ENCODE data around the gene CMTM8.
"Not testable (repeated sequence)": the region's sequence is repeated elsewhere in the genome, so short reads cannot be mapped to it uniquely, and the experiment has no call there.

CMTM8 gene

GRCh38 chr3:32375596-32375930, 137.1 kb downstream of the CMTM8 start:
- Histone ChIP-seq H3K9ac (ENCODE audit: low read depth, low read length) (no peak overlapping the region), H3K4me1 (ENCODE audit: control insufficient read depth, insufficient read depth, low read length) (peaks cover 3% of the 10 kb centered on the region), H3K4me3 (ENCODE audit: low read depth, low read length) (no peak overlapping the region), H3K36me3 (ENCODE audit: control insufficient read depth, insufficient read depth, low read length) (no peaks in the 10 kb centered on the region), H3K9me3 (ENCODE audit: control insufficient read depth, insufficient read depth, low read length) (no peaks in the 10 kb centered on the region), H3K27me3 (ENCODE audit: control insufficient read depth, insufficient read depth, low read length) (no peaks in the 10 kb centered on the region)

GRCh38 chr3:32376115-32376514, 137.6 kb downstream of the CMTM8 start:
- Histone ChIP-seq H3K9me3 (ENCODE audit: control insufficient read depth, insufficient read depth, low read length) (no peaks in the 10 kb centered on the region), H3K9ac (ENCODE audit: low read depth, low read length) (no peak overlapping the region), H3K27me3 (ENCODE audit: control insufficient read depth, insufficient read depth, low read length) (no peaks in the 10 kb centered on the region), H3K36me3 (ENCODE audit: control insufficient read depth, insufficient read depth, low read length) (no peaks in the 10 kb centered on the region), H3K4me3 (ENCODE audit: low read depth, low read length) (no peak overlapping the region), H3K4me1 (ENCODE audit: control insufficient read depth, insufficient read depth, low read length) (peaks cover 3% of the 10 kb centered on the region)

GRCh38 chr3:32379831-32380500, 141.5 kb downstream of the CMTM8 start:
- Histone ChIP-seq H3K27me3 (ENCODE audit: control insufficient read depth, insufficient read depth, low read length) (no peaks in the 10 kb centered on the region), H3K9me3 (ENCODE audit: control insufficient read depth, insufficient read depth, low read length) (no peaks in the 10 kb centered on the region), H3K36me3 (ENCODE audit: control insufficient read depth, insufficient read depth, low read length) (no peaks in the 10 kb centered on the region), H3K4me3 (ENCODE audit: low read depth, low read length) (no peak overlapping the region), H3K4me1 (ENCODE audit: control insufficient read depth, insufficient read depth, low read length) (no peaks in the 10 kb centered on the region), H3K9ac (ENCODE audit: low read depth, low read length) (no peak overlapping the region)

GRCh38 chr3:32381922-32382321, 143.4 kb downstream of the CMTM8 start:
- Histone ChIP-seq H3K36me3 (ENCODE audit: control insufficient read depth, insufficient read depth, low read length) (no peaks in the 10 kb centered on the region), H3K4me1 (ENCODE audit: control insufficient read depth, insufficient read depth, low read length) (no peaks in the 10 kb centered on the region), H3K9me3 (ENCODE audit: control insufficient read depth, insufficient read depth, low read length) (no peaks in the 10 kb centered on the region), H3K9ac (ENCODE audit: low read depth, low read length) (no peak overlapping the region), H3K27me3 (ENCODE audit: control insufficient read depth, insufficient read depth, low read length) (no peaks in the 10 kb centered on the region), H3K4me3 (ENCODE audit: low read depth, low read length) (no peak overlapping the region)

- no peak overlapping the region for H3K4me3 ChIP-seq (ENCODE audit: low read depth, low read length)
- no peak overlapping the region for H3K9ac ChIP-seq (ENCODE audit: low read depth, low read length)
- no peaks in the 10 kb centered on the region for H3K9me3 ChIP-seq (ENCODE audit: control insufficient read depth, insufficient read depth, low read length)
- H3K36me3 ChIP-seq (ENCODE audit: control insufficient read depth, insufficient read depth, low read length): no peaks in the 10 kb centered on the region
- H3K27me3 ChIP-seq (ENCODE audit: control insufficient read depth, insufficient read depth, low read length): no peaks in the 10 kb centered on the region
- H3K4me1 ChIP-seq (ENCODE audit: control insufficient read depth, insufficient read depth, low read length): no peaks in the 10 kb centered on the region
Observed at GRCh38 chr3:32383136-32383711, 144.7 kb downstream of the CMTM8 start.

GRCh38 chr3:32384938-32385337, 146.5 kb downstream of the CMTM8 start:
- no peak overlapping the region for H3K9ac ChIP-seq (ENCODE audit: low read depth, low read length)
- H3K27me3 ChIP-seq (ENCODE audit: control insufficient read depth, insufficient read depth, low read length): no peaks in the 10 kb centered on the region
- H3K4me1 ChIP-seq (ENCODE audit: control insufficient read depth, insufficient read depth, low read length): no peaks in the 10 kb centered on the region
- H3K36me3 ChIP-seq (ENCODE audit: control insufficient read depth, insufficient read depth, low read length): no peaks in the 10 kb centered on the region
- no peak overlapping the region for H3K4me3 ChIP-seq (ENCODE audit: low read depth, low read length)
- no peaks in the 10 kb centered on the region for H3K9me3 ChIP-seq (ENCODE audit: control insufficient read depth, insufficient read depth, low read length)

- Histone ChIP-seq H3K27me3 (ENCODE audit: control insufficient read depth, insufficient read depth, low read length) (peaks cover 5% of the 10 kb centered on the region), H3K4me1 (ENCODE audit: control insufficient read depth, insufficient read depth, low read length) (peaks cover 3% of the 10 kb centered on the region), H3K4me3 (ENCODE audit: low read depth, low read length) (no peak overlapping the region), H3K9ac (ENCODE audit: low read depth, low read length) (no peak overlapping the region), H3K36me3 (ENCODE audit: control insufficient read depth, insufficient read depth, low read length) (no peaks in the 10 kb centered on the region), H3K9me3 (ENCODE audit: control insufficient read depth, insufficient read depth, low read length) (no peaks in the 10 kb centered on the region)
Observed at GRCh38 chr3:32387512-32387911, 149.0 kb downstream of the CMTM8 start.

- H3K36me3 ChIP-seq (ENCODE audit: control insufficient read depth, insufficient read depth, low read length); H3K4me1 ChIP-seq (ENCODE audit: control insufficient read depth, insufficient read depth, low read length); H3K9ac ChIP-seq (ENCODE audit: low read depth, low read length); H3K4me3 ChIP-seq (ENCODE audit: low read depth, low read length); H3K27me3 ChIP-seq (ENCODE audit: control insufficient read depth, insufficient read depth, low read length); H3K9me3 ChIP-seq (ENCODE audit: control insufficient read depth, insufficient read depth, low read length): not testable (repeated sequence)
Observed at GRCh38 chr3:32389577-32389976, 151.1 kb downstream of the CMTM8 start.

- peak within 1 kb of the TSS; percentile 81 for H3K9ac ChIP-seq (ENCODE audit: low read depth, low read length)
- peaks cover 5% of the 10 kb centered on the region for H3K4me1 ChIP-seq (ENCODE audit: control insufficient read depth, insufficient read depth, low read length)
Observed at GRCh38 chr3:32391643-32392535, 153.4 kb downstream of the CMTM8 start, which contains the start of gene CMTM7. CMTM7 (plus strand) TSS chr3:32391853; CDS start chr3:32391907, 54 bp downstream.

GRCh38 chr3:32392536-32393302, 154.2 kb downstream of the CMTM8 start:
- Histone ChIP-seq H3K27me3 (ENCODE audit: control insufficient read depth, insufficient read depth, low read length) (peaks cover 9% of the 10 kb centered on the region), H3K4me1 (ENCODE audit: control insufficient read depth, insufficient read depth, low read length) (peaks cover 5% of the 10 kb centered on the region), H3K9ac (ENCODE audit: low read depth, low read length) (peak overlapping the region; percentile 81), H3K36me3 (ENCODE audit: control insufficient read depth, insufficient read depth, low read length) (no peaks in the 10 kb centered on the region), H3K4me3 (ENCODE audit: low read depth, low read length) (peak overlapping the region; percentile 79), H3K9me3 (ENCODE audit: control insufficient read depth, insufficient read depth, low read length) (no peaks in the 10 kb centered on the region)

More at GRCh38 chr3:32391643-32392535, 153.4 kb downstream of the CMTM8 start, which contains the start of gene CMTM7:
- Histone ChIP-seq H3K9me3 (ENCODE audit: control insufficient read depth, insufficient read depth, low read length) (no peaks in the 10 kb centered on the region), H3K27me3 (ENCODE audit: control insufficient read depth, insufficient read depth, low read length) (peaks cover 9% of the 10 kb centered on the region), H3K4me3 (ENCODE audit: low read depth, low read length) (peak within 1 kb of the TSS; percentile 79), H3K36me3 (ENCODE audit: control insufficient read depth, insufficient read depth, low read length) (no peaks in the 10 kb centered on the region)

GRCh38 chr3:32395496-32395895, 157.0 kb downstream of the CMTM8 start:
- Histone ChIP-seq H3K9ac (ENCODE audit: low read depth, low read length) (no peak overlapping the region), H3K4me1 (ENCODE audit: control insufficient read depth, insufficient read depth, low read length) (peaks cover 9% of the 10 kb centered on the region), H3K27me3 (ENCODE audit: control insufficient read depth, insufficient read depth, low read length) (peaks cover 9% of the 10 kb centered on the region), H3K4me3 (ENCODE audit: low read depth, low read length) (no peak overlapping the region), H3K36me3 (ENCODE audit: control insufficient read depth, insufficient read depth, low read length) (no peaks in the 10 kb centered on the region), H3K9me3 (ENCODE audit: control insufficient read depth, insufficient read depth, low read length) (no peaks in the 10 kb centered on the region)
